HepG2 (cell line): ENCODE measurements around the gene STARD13. TPM values are rescaled to one million over a fixed set of nuclear protein-coding genes. Genes with fewer than 3 reads are reported as not detected.

ENCODE experiments used
- DR1 ChIP-seq: sonication (generic); formaldehyde crosslinking; IDR thresholded peaks from 2 replicates; pipeline ENCODE4 v1.8.0; 2021; ENCODE audit warnings: mild to moderate bottlenecking, missing genetic modification reagents, inconsistent platforms
- HNF4A ChIP-seq: sonication (generic); formaldehyde crosslinking; IDR thresholded peaks from 2 replicates; pipeline ENCODE4 v1.4.0; 2020; ENCODE audit warnings: missing genetic modification reagents
- HOXA7 ChIP-seq: sonication (generic); formaldehyde crosslinking; IDR thresholded peaks from 2 replicates; pipeline ENCODE4 v1.8.1; 2022; ENCODE audit warnings: mild to moderate bottlenecking, missing genetic modification reagents, moderate library complexity
- KLF6 ChIP-seq: IDR thresholded peaks from 2 replicates; pipeline ENCODE4 v1.8.0; 2016; ENCODE audit warnings: missing biosample characterization, missing genetic modification reagents
- MTA3 ChIP-seq: sonication (generic); formaldehyde crosslinking; IDR thresholded peaks from 2 replicates; pipeline ENCODE4 v1.4.0; 2020; ENCODE audit warnings: missing genetic modification reagents
- NONO ChIP-seq, 2 experiments: fragments of 450-650 bp in 1 of 2; sonication (generic) in 1 of 2; formaldehyde crosslinking in 1 of 2; IDR thresholded peaks in 1 of 2; conservative IDR thresholded peaks in 1 of 2; 2 replicates each; pipeline versions ENCODE4 v1.6.1 to v1.8.0; 2017 to 2022; ENCODE audit warnings: mild to moderate bottlenecking in 1 of 2, missing genetic modification reagents in 1 of 2, moderate library complexity in 1 of 2
- SOX5 ChIP-seq: IDR thresholded peaks from 2 replicates; pipeline ENCODE4 v1.6.1; 2016; ENCODE audit warnings: borderline replicate concordance
- SUZ12 ChIP-seq: fragments of 150-350 bp; IDR thresholded peaks from 2 replicates; pipeline ENCODE4 v1.6.1; 2014; ENCODE audit warnings: low read depth, low read length
- ZNF235 ChIP-seq: sonication (generic); formaldehyde crosslinking; IDR thresholded peaks from 2 replicates; pipeline ENCODE4 v1.8.1; 2023; ENCODE audit warnings: mild to moderate bottlenecking, missing genetic modification reagents, borderline replicate concordance
- ZNF329 ChIP-seq: sonication (generic); formaldehyde crosslinking; IDR thresholded peaks from 2 replicates; pipeline ENCODE4 v1.9.0; 2021; ENCODE audit warnings: low read depth, mild to moderate bottlenecking, missing genetic modification reagents
- ZNF564 ChIP-seq: sonication (generic); formaldehyde crosslinking; IDR thresholded peaks from 2 replicates; pipeline ENCODE4 v1.8.1; 2023; ENCODE audit warnings: mild to moderate bottlenecking, missing genetic modification reagents
- polyA plus RNA-seq, 8 experiments: library from polyadenylated mRNA; depleted of rRNA in 3 of 8; stranded (reverse) in 7 of 8; unstranded in 1 of 8; fragments of >200 nt; fragmentation: Illumina TruSeq in 4 of 8; extraction: Trizol in 4 of 8; gene quantifications; 2 replicates each; pipeline versions ENCODE4 v1.2.1 to v1.2.3, GENCODE V29; 2011 to 2016; ENCODE audit warnings: low read depth in 4 of 8, missing spikeins in 1 of 8, mixed read lengths in 1 of 8; ENCODE audit not compliant: insufficient read depth in 1 of 8
- total RNA-seq, 5 experiments: library from RNA; depleted of rRNA; stranded (reverse); fragments of >200 nt; fragmentation: Illumina TruSeq; extraction: Trizol; gene quantifications; 2 replicates each; pipeline ENCODE4 v1.2.3, GENCODE V29; 2016; ENCODE audit warnings: low read depth in 1 of 5
- TF ChIP-seq, protein P1 (sequence below): sonication (generic); formaldehyde crosslinking; IDR thresholded peaks from 2 replicates; pipeline ENCODE4 v1.4.0; 2020; ENCODE audit warnings: missing genetic modification reagents
- TF ChIP-seq, protein P2 (sequence below): sonication (generic); formaldehyde crosslinking; IDR thresholded peaks from 2 replicates; pipeline ENCODE4 v1.4.0; 2020; ENCODE audit warnings: missing genetic modification reagents, mild to moderate bottlenecking, borderline replicate concordance
- TF ChIP-seq, protein P3 (sequence below): sonication (generic); formaldehyde crosslinking; IDR thresholded peaks from 2 replicates; pipeline ENCODE4 v1.5.0; 2020; ENCODE audit warnings: missing genetic modification reagents, mild to moderate bottlenecking, borderline replicate concordance
- TF ChIP-seq, protein P4 (sequence below): sonication (generic); formaldehyde crosslinking; IDR thresholded peaks from 2 replicates; pipeline ENCODE4 v1.5.0; 2020; ENCODE audit warnings: missing genetic modification reagents

STARD13 gene
- total and polyA plus RNA-seq, 2 of the 13 experiments (the other 11 are each of a cell fraction or from before 2014, with no cell fraction given): 12.8 to 14.3 TPM

DNA sequence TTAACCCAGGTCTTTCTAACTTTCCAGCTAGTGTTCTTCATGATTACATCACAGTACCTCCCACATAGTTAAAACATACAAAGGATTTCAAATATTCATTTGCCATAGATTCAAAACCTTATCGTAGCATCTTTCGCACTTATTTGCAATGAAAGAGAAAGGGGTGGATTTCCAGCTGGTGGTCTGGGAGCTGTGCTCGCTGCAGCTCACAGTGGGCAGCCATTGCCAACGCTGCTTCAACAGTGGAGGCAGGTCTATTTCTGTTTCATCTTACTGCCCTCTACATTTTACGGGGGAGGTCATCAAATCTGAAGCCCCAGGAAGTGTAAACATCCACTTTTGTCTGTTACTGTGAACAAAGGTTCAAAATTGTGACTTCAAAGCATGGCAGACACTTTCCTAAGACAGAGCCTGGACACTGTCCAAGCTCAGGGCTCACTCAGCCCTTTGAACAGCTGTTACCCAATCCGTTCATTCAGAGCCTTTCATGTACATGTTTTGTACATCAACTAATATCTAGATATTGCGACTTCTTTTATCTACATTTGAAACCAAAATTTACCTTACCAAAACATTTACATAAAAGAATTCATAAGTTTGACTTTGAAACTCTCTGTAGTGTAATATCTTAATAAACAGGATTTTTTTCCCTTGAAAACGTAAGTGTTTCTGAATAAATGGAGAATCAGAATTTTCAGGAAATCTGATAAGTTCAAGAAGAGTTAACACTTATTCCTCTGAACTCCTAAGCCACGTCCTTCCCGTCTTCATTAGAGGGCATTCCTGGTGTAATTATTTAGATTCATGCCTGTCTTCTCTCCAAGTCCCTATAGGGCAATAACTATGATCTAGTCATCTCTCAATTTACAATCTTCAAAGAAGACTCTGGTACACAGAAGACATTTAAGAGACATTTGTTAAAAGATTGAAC lies 25.1 kb downstream of the STARD13 start (continued):
- TF ChIP-seq, protein P1, sequence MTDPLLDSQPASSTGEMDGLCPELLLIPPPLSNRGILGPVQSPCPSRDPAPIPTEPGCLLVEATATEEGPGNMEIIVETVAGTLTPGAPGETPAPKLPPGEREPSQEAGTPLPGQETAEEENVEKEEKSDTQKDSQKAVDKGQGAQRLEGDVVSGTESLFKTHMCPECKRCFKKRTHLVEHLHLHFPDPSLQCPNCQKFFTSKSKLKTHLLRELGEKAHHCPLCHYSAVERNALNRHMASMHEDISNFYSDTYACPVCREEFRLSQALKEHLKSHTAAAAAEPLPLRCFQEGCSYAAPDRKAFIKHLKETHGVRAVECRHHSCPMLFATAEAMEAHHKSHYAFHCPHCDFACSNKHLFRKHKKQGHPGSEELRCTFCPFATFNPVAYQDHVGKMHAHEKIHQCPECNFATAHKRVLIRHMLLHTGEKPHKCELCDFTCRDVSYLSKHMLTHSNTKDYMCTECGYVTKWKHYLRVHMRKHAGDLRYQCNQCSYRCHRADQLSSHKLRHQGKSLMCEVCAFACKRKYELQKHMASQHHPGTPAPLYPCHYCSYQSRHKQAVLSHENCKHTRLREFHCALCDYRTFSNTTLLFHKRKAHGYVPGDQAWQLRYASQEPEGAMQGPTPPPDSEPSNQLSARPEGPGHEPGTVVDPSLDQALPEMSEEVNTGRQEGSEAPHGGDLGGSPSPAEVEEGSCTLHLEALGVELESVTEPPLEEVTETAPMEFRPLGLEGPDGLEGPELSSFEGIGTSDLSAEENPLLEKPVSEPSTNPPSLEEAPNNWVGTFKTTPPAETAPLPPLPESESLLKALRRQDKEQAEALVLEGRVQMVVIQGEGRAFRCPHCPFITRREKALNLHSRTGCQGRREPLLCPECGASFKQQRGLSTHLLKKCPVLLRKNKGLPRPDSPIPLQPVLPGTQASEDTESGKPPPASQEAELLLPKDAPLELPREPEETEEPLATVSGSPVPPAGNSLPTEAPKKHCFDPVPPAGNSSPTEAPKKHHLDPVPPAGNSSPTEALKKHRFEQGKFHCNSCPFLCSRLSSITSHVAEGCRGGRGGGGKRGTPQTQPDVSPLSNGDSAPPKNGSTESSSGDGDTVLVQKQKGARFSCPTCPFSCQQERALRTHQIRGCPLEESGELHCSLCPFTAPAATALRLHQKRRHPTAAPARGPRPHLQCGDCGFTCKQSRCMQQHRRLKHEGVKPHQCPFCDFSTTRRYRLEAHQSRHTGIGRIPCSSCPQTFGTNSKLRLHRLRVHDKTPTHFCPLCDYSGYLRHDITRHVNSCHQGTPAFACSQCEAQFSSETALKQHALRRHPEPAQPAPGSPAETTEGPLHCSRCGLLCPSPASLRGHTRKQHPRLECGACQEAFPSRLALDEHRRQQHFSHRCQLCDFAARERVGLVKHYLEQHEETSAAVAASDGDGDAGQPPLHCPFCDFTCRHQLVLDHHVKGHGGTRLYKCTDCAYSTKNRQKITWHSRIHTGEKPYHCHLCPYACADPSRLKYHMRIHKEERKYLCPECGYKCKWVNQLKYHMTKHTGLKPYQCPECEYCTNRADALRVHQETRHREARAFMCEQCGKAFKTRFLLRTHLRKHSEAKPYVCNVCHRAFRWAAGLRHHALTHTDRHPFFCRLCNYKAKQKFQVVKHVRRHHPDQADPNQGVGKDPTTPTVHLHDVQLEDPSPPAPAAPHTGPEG (CRISPR knock-in tag): no peak
- no peak for TF ChIP-seq DR1
- TF ChIP-seq NONO (IDR thresholded peaks at IDR 0.05): no peak
- peak; percentile 41; the same call in 1 of the 2 replicates for TF ChIP-seq NONO (CRISPR knock-in tag; conservative IDR thresholded peaks at IDR 0.05)
- TF ChIP-seq, protein P2, sequence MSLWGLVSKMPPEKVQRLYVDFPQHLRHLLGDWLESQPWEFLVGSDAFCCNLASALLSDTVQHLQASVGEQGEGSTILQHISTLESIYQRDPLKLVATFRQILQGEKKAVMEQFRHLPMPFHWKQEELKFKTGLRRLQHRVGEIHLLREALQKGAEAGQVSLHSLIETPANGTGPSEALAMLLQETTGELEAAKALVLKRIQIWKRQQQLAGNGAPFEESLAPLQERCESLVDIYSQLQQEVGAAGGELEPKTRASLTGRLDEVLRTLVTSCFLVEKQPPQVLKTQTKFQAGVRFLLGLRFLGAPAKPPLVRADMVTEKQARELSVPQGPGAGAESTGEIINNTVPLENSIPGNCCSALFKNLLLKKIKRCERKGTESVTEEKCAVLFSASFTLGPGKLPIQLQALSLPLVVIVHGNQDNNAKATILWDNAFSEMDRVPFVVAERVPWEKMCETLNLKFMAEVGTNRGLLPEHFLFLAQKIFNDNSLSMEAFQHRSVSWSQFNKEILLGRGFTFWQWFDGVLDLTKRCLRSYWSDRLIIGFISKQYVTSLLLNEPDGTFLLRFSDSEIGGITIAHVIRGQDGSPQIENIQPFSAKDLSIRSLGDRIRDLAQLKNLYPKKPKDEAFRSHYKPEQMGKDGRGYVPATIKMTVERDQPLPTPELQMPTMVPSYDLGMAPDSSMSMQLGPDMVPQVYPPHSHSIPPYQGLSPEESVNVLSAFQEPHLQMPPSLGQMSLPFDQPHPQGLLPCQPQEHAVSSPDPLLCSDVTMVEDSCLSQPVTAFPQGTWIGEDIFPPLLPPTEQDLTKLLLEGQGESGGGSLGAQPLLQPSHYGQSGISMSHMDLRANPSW (CRISPR knock-in tag): peak; percentile 78; the same call in 1 of the 2 replicates
- TF ChIP-seq MTA3 (CRISPR knock-in tag): no peak
- TF ChIP-seq, protein P3, sequence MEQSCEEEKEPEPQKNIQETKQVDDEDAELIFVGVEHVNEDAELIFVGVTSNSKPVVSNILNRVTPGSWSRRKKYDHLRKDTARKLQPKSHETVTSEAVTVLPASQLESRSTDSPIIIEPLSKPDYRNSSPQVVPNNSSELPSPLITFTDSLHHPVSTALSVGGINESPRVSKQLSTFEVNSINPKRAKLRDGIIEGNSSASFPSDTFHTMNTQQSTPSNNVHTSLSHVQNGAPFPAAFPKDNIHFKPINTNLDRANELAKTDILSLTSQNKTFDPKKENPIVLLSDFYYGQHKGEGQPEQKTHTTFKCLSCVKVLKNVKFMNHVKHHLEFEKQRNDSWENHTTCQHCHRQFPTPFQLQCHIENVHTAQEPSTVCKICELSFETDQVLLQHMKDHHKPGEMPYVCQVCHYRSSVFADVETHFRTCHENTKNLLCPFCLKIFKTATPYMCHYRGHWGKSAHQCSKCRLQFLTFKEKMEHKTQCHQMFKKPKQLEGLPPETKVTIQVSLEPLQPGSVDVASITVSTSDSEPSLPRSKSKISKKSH (CRISPR knock-in tag): no peak
- peak; percentile 99 for TF ChIP-seq SOX5 (CRISPR knock-in tag)
- TF ChIP-seq KLF6: peak; percentile 68; the same call in 1 of the 2 replicates
- peak; percentile 96 for TF ChIP-seq HNF4A (CRISPR knock-in tag)
- peak; percentile 32; the same call in 1 of the 2 replicates for TF ChIP-seq ZNF564 (CRISPR knock-in tag)
- TF ChIP-seq, protein P4, sequence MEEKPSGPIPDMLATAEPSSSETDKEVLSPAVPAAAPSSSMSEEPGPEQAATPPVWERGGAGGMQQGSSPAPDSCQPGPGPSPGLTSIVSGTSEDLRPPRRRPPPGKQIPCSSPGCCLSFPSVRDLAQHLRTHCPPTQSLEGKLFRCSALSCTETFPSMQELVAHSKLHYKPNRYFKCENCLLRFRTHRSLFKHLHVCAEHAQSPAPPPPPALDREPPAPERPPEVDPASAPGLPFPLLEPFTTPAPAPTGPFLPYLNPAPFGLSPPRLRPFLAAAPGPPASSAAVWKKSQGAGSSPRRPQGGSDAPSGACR (CRISPR knock-in tag): peak; percentile 61; the same call in 1 of the 2 replicates
- no peak for TF ChIP-seq HOXA7 (CRISPR knock-in tag)
- no peak for TF ChIP-seq ZNF329 (CRISPR knock-in tag)
- no peak for TF ChIP-seq ZNF235
- TF ChIP-seq SUZ12: no peak
